ENCODE results near the gene MAP3K8. TPM values are rescaled to one million over a fixed set of nuclear protein-coding genes. Genes with fewer than 3 reads are reported as not detected.
"Not testable (repeated sequence)": the region's sequence is repeated elsewhere in the genome, so short reads cannot be mapped to it uniquely, and the experiment has no call there.

Gene MAP3K8
- total and polyA plus RNA-seq, 2 experiments from 2014 or later: 3.7 to 4.8 TPM

GRCh38 chr10:30435073-30435422 is 1.1 kb downstream of the MAP3K8 start:
- Histone ChIP-seq H3K4me2 (ENCODE audit: unreplicated experiment) (peak overlapping the region; percentile 91), H3K27ac (peak overlapping the region; percentile 91), H3K9me2 (ENCODE audit: insufficient read depth) (no peaks in the 10 kb centered on the region), H3K9me3 (ENCODE audit: low read depth) (no peaks in the 10 kb centered on the region), H3F3A (ENCODE audit: insufficient read depth) (peaks cover 41% of the 10 kb centered on the region), H3K9ac (peak overlapping the region; percentile 98), H4K20me1 (ENCODE audit: insufficient read depth) (no peaks in the 10 kb centered on the region), H3K4me3 (peak overlapping the region; percentile 84), H2AFZ (peak overlapping the region; percentile 86), H3K79me2 (ENCODE audit: insufficient read depth) (peaks cover 16% of the 10 kb centered on the region), H3K4me1 (ENCODE audit: insufficient read depth) (peaks cover 39% of the 10 kb centered on the region), H3K36me3 (ENCODE audit: low read depth) (peaks cover 11% of the 10 kb centered on the region; the same call in 1 of the 2 replicates), H3K27me3 (replicated peaks; ENCODE audit: insufficient read depth) (no peaks in the 10 kb centered on the region)
- in situ Hi-C loops (cut with MboI): no loop called here
- DNase-seq: peak; percentile 77
- 2 to 4% methylated on average over 13 of the region's 13 CpGs for WGBS, 2 experiments (ENCODE audit: low coverage in 1 of 2, low lambda C conversion rate in 2 of 2, missing lambda C conversion rate in 2 of 2)
- no peak for TF ChIP-seq EZH2 (IDR thresholded peaks at IDR 0.05; ENCODE audit: insufficient read depth, poor library complexity, severe bottlenecking)
- TF ChIP-seq EZH2phosphoT487 (IDR thresholded peaks at IDR 0.05; ENCODE audit: insufficient read depth, low read depth): no peak

DNA sequence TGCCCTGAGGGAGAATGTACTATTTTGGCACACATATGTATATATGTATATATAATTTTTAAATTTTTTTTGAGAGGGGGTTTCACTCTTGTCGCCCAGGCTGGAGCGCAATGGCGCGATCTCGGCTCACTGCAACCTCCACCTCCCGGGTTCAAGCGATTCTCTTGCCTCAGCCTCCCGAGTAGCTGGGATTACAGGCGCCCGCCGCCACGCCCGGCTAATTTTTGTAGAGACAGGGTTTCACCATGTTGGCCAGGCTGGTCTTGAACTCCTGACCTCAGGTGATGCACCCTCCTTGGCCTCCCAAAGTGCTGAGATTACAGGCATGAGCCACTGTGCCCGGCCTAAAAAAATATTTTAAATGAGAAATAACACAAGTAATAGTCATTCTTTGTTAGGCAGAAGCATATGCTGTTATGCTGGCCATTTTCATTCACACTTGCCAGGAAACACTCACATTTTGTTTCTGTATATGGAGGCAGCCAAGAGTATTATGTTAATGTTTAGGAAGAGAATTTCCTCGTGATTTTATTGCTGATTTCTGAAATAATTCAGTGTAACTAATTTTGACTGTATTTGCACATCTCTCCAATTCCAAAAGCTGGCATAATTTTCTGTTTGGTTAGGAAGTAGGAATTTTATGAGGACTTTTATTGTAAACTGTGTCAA is 1.6 kb downstream of the MAP3K8 start:
- H3K9me3 ChIP-seq (ENCODE audit: low read depth); H4K20me1 ChIP-seq (ENCODE audit: insufficient read depth); in situ Hi-C loops (cut with MboI); H3K27me3 ChIP-seq (replicated peaks; ENCODE audit: insufficient read depth); H2AFZ ChIP-seq; H3K9me2 ChIP-seq (ENCODE audit: insufficient read depth): not testable (repeated sequence)
- Histone ChIP-seq H3K4me2 (ENCODE audit: unreplicated experiment) (peak overlapping the region; percentile 91), H3K9ac (peak overlapping the region; percentile 98), H3K4me3 (peak overlapping the region; percentile 84), H3F3A (ENCODE audit: insufficient read depth) (peaks cover 41% of the 10 kb centered on the region), H3K79me2 (ENCODE audit: insufficient read depth) (peaks cover 22% of the 10 kb centered on the region), H3K4me1 (ENCODE audit: insufficient read depth) (peaks cover 39% of the 10 kb centered on the region), H3K27ac (peak overlapping the region; percentile 91), H3K36me3 (ENCODE audit: low read depth) (peaks cover 13% of the 10 kb centered on the region; the same call in 1 of the 2 replicates)
- 47 to 55% methylated on average over 12 to 15 of the region's 15 CpGs for WGBS, 2 experiments (ENCODE audit: low coverage in 1 of 2, low lambda C conversion rate in 2 of 2, missing lambda C conversion rate in 2 of 2)
- DNase-seq: peak; percentile 71

GRCh38 chr10:30436191-30436611 is 2.2 kb downstream of the MAP3K8 start:
- peaks cover 28% of the 10 kb centered on the region for H3K79me2 ChIP-seq (ENCODE audit: insufficient read depth)
- TF ChIP-seq EZH2phosphoT487 (IDR thresholded peaks at IDR 0.05; ENCODE audit: insufficient read depth, low read depth) (no peak), EZH2 (IDR thresholded peaks at IDR 0.05; ENCODE audit: insufficient read depth, poor library complexity, severe bottlenecking) (no peak)
- WGBS, 2 experiments (ENCODE audit: low coverage in 1 of 2, low lambda C conversion rate in 2 of 2, missing lambda C conversion rate in 2 of 2): 3% methylated on average over 7 of the region's 7 CpGs
- peak overlapping the region; percentile 91 for H3K27ac ChIP-seq
- H3F3A ChIP-seq (ENCODE audit: insufficient read depth): peaks cover 41% of the 10 kb centered on the region
- peak overlapping the region; percentile 98 for H3K9ac ChIP-seq
- no peaks in the 10 kb centered on the region for H3K9me3 ChIP-seq (ENCODE audit: low read depth)
- H3K36me3 ChIP-seq (ENCODE audit: low read depth): peaks cover 13% of the 10 kb centered on the region; the same call in 1 of the 2 replicates
- H3K9me2 ChIP-seq (ENCODE audit: insufficient read depth): no peaks in the 10 kb centered on the region
- H4K20me1 ChIP-seq (ENCODE audit: insufficient read depth): no peaks in the 10 kb centered on the region
- no peak overlapping the region for H2AFZ ChIP-seq
- peak overlapping the region; percentile 91 for H3K4me2 ChIP-seq (ENCODE audit: unreplicated experiment)
- H3K4me3 ChIP-seq: peak overlapping the region; percentile 84
- DNase-seq: peak; percentile 92
- in situ Hi-C loops (cut with MboI): no loop called here
- H3K4me1 ChIP-seq (ENCODE audit: insufficient read depth): peaks cover 39% of the 10 kb centered on the region
- H3K27me3 ChIP-seq (replicated peaks; ENCODE audit: insufficient read depth): no peaks in the 10 kb centered on the region

DNA sequence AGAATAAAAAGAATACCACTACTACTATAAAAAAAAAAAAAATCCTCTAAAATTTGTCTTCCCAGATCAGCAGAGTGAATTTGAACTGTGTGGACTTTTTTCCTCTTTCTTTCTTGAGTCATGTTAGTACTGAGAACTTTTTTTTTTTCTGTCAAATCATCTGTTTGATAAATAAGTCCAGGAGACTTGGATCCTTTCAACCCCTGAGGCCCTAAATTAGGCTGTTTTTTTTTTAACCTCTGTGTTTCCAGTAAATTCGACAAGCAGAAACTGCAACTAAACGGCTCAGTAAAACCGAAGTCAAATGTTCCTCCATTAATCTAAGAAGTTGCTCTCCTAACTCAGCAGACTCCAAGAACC is 2.7 kb downstream of the MAP3K8 start:
- in situ Hi-C loops (cut with MboI): no loop called here
- Histone ChIP-seq H3K27ac (peak overlapping the region; percentile 91), H3K79me2 (ENCODE audit: insufficient read depth) (peaks cover 31% of the 10 kb centered on the region), H3K4me3 (peak overlapping the region; percentile 84), H3K4me1 (ENCODE audit: insufficient read depth) (peaks cover 37% of the 10 kb centered on the region), H3K9me2 (ENCODE audit: insufficient read depth) (no peaks in the 10 kb centered on the region), H2AFZ (no peak overlapping the region), H3K9ac (peak overlapping the region; percentile 98), H3K4me2 (ENCODE audit: unreplicated experiment) (peak overlapping the region; percentile 91), H3K36me3 (ENCODE audit: low read depth) (peaks cover 13% of the 10 kb centered on the region; the same call in 1 of the 2 replicates), H3K9me3 (ENCODE audit: low read depth) (no peaks in the 10 kb centered on the region), H4K20me1 (ENCODE audit: insufficient read depth) (no peaks in the 10 kb centered on the region), H3K27me3 (replicated peaks; ENCODE audit: insufficient read depth) (no peaks in the 10 kb centered on the region), H3F3A (ENCODE audit: insufficient read depth) (peaks cover 41% of the 10 kb centered on the region)
- peak; percentile 52 for DNase-seq
- 11 to 12% methylated on average over 3 of the region's 3 CpGs for WGBS, 2 experiments (ENCODE audit: low coverage in 1 of 2, low lambda C conversion rate in 2 of 2, missing lambda C conversion rate in 2 of 2)
- TF ChIP-seq EZH2phosphoT487 (IDR thresholded peaks at IDR 0.05; ENCODE audit: insufficient read depth, low read depth) (no peak), EZH2 (IDR thresholded peaks at IDR 0.05; ENCODE audit: insufficient read depth, poor library complexity, severe bottlenecking) (no peak)
